Activated T-cell treated with anti-CD3 and anti-CD28 coated beads for 48 hours (primary cell): ENCODE data around the gene PIAS1.
"Not testable (repeated sequence)": the region's sequence is repeated elsewhere in the genome, so short reads cannot be mapped to it uniquely, and the experiment has no call there.

Source experiments
- DNase-seq: peaks from one replicate; pipeline ENCODE4 v3.0.0-alpha.2; 2020; ENCODE audit warnings: low read depth

PIAS1 gene

GRCh38 chr15:68114840-68115239, 60.7 kb downstream of the PIAS1 start:
- no peak for DNase-seq

- DNase-seq = no peak
Observed at GRCh38 chr15:68124700-68125099, 70.6 kb downstream of the PIAS1 start.

- no peak for DNase-seq
Observed at GRCh38 chr15:68126396-68126795, 72.3 kb downstream of the PIAS1 start.

GRCh38 chr15:68129072-68129471, 75.0 kb downstream of the PIAS1 start:
- no peak for DNase-seq

- DNase-seq = no peak
Observed at GRCh38 chr15:68130851-68131250, 76.7 kb downstream of the PIAS1 start.

GRCh38 chr15:68137096-68137495, 83.0 kb downstream of the PIAS1 start:
- DNase-seq = no peak

GRCh38 chr15:68143129-68143528, 89.0 kb downstream of the PIAS1 start:
- DNase-seq = no peak

GRCh38 chr15:68143785-68144184, 89.7 kb downstream of the PIAS1 start:
- no peak for DNase-seq

- DNase-seq = no peak
Observed at GRCh38 chr15:68145706-68146105, 91.6 kb downstream of the PIAS1 start.

GRCh38 chr15:68148039-68148438, 93.9 kb downstream of the PIAS1 start:
- no peak for DNase-seq

- DNase-seq = no peak
Observed at GRCh38 chr15:68149059-68149458, 94.9 kb downstream of the PIAS1 start.

GRCh38 chr15:68150187-68150586, 96.1 kb downstream of the PIAS1 start:
- no peak for DNase-seq

GRCh38 chr15:68151277-68151676, 97.2 kb downstream of the PIAS1 start:
- no peak for DNase-seq

- no peak for DNase-seq
Observed at GRCh38 chr15:68152342-68152741, 98.2 kb downstream of the PIAS1 start.

GRCh38 chr15:68154923-68155559, 100.9 kb downstream of the PIAS1 start:
- DNase-seq = no peak

GRCh38 chr15:68157074-68157473, 103.0 kb downstream of the PIAS1 start:
- DNase-seq = no peak

- no peak for DNase-seq
Observed at GRCh38 chr15:68158046-68158628, 104.0 kb downstream of the PIAS1 start.

GRCh38 chr15:68163191-68163590, 109.1 kb downstream of the PIAS1 start:
- no peak for DNase-seq

GRCh38 chr15:68166847-68167246, 112.7 kb downstream of the PIAS1 start:
- no peak for DNase-seq

- not testable (repeated sequence) for DNase-seq
Observed at GRCh38 chr15:68172037-68172436, 117.9 kb downstream of the PIAS1 start.

- DNase-seq = no peak
Observed at GRCh38 chr15:68173119-68173518, 119.0 kb downstream of the PIAS1 start.

- DNase-seq = no peak
Observed at GRCh38 chr15:68175526-68175925, 121.4 kb downstream of the PIAS1 start.

- DNase-seq = no peak
Observed at GRCh38 chr15:68176601-68177000, 122.5 kb downstream of the PIAS1 start.

- DNase-seq = no peak
Observed at GRCh38 chr15:68177742-68178141, 123.6 kb downstream of the PIAS1 start.
